ENCODE measurements around the gene IPO13.
A peak's percentile ranks its signal among the peaks of the same experiment; 100 is the strongest.

The IPO13 gene

GRCh38 chr1:43951021-43951985 lies 4.6 kb downstream of the IPO13 start:
- DNase-seq = no peak

GRCh38 chr1:43952731-43953346 lies 6.1 kb downstream of the IPO13 start:
- DNase-seq = peak; percentile 99

GRCh38 chr1:43953361-43953760 lies 6.6 kb downstream of the IPO13 start:
- no peak for DNase-seq

GRCh38 chr1:43954036-43954435 lies 7.3 kb downstream of the IPO13 start:
- DNase-seq = no peak

GRCh38 chr1:43956234-43956633 lies 9.5 kb downstream of the IPO13 start:
- DNase-seq = no peak

GRCh38 chr1:43957407-43958040 lies 10.8 kb downstream of the IPO13 start:
- no peak for DNase-seq

GRCh38 chr1:43958351-43959255 lies 11.9 kb downstream of the IPO13 start:
- DNase-seq = no peak

GRCh38 chr1:43960798-43961197 lies 14.0 kb downstream of the IPO13 start:
- DNase-seq = no peak

GRCh38 chr1:43961692-43962091 lies 14.9 kb downstream of the IPO13 start:
- DNase-seq = no peak

GRCh38 chr1:43962324-43962723 lies 15.6 kb downstream of the IPO13 start:
- DNase-seq = no peak

- no peak for DNase-seq
Observed at GRCh38 chr1:43963006-43963405, 16.3 kb downstream of the IPO13 start.

GRCh38 chr1:43963890-43964289 lies 17.1 kb downstream of the IPO13 start:
- DNase-seq = no peak

- DNase-seq = no peak
Observed at GRCh38 chr1:43965316-43965715, 18.6 kb downstream of the IPO13 start.

- no peak for DNase-seq
Observed at GRCh38 chr1:43968348-43968948, 21.7 kb downstream of the IPO13 start.

GRCh38 chr1:43969416-43969745 lies 22.6 kb downstream of the IPO13 start:
- DNase-seq = no peak

- peak; percentile 94 for DNase-seq
Observed at GRCh38 chr1:43969746-43970466, 23.2 kb downstream of the IPO13 start, which contains the start of gene DPH2. TSS of gene DPH2 (plus strand) at chr1:43970010. CDS start at chr1:43970176, 166 bp downstream.

GRCh38 chr1:43970502-43970901 lies 23.8 kb downstream of the IPO13 start:
- no peak for DNase-seq

GRCh38 chr1:43970911-43971310 lies 24.2 kb downstream of the IPO13 start:
- no peak for DNase-seq

GRCh38 chr1:43971336-43971980 lies 24.7 kb downstream of the IPO13 start:
- DNase-seq = no peak

- DNase-seq = no peak
Observed at GRCh38 chr1:43973981-43974442, 27.3 kb downstream of the IPO13 start.
